ENCODE data around the gene ZNF346.

The ZNF346 gene

DNA sequence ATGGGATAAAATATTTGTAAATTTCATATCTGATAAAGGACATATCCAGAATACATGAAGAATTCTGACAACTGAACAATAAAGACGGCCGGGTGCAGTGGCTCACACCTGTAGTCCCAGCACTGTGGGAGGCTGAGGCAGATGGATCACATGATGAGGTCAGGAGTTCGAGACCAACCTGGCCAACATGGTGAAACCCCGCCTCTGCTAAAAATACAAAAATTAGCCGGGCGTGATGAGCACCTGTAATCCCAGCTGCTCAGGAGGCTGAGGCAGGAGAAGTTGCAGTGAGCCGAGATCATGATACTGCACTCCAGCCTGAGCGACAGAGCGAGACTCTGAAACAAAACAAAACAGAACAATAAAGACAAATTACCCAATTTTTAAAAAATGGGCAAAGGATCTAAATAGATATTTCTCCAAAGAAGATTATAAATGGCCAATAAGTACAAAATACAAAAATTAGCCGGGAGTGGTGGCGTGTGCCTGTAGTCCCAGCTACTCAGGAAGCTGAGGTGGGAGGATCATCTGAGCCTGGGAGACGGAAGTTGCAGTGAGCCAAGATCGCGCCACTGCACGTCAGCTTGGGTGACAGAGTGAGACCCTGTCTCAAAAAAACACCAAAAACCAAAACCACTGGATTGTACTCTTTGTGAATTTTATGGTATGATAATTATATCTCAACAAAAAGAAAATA, 101.4 kb downstream of the ZNF346 start:
- no peak for DNase-seq

GRCh38 chr5:177124486-177124991, 102.0 kb downstream of the ZNF346 start:
- DNase-seq: no peak

- DNase-seq: no peak
Observed at GRCh38 chr5:177126771-177127170, 104.3 kb downstream of the ZNF346 start.

DNA sequence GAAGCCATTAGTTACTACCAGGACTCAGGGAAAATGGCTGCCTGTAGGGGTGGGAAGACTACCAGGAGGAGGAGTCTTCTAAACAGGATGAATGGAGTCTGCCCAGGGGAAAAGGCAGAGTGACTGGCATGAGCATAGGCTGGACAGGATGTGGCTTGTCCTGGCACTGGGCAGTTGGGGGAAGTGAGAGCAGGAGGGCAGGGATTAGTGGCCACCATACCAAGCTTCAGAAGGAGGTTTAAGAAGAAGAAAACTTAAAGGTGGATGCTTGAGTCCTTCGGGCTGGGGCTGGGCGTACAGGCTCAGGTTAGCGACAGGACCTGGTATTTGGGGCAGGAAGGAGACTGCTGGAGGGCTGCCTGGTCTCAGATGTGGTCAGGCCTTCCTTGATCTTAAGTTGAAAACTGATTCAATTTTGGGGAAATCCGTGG, 106.1 kb downstream of the ZNF346 start:
- DNase-seq: no peak

DNA sequence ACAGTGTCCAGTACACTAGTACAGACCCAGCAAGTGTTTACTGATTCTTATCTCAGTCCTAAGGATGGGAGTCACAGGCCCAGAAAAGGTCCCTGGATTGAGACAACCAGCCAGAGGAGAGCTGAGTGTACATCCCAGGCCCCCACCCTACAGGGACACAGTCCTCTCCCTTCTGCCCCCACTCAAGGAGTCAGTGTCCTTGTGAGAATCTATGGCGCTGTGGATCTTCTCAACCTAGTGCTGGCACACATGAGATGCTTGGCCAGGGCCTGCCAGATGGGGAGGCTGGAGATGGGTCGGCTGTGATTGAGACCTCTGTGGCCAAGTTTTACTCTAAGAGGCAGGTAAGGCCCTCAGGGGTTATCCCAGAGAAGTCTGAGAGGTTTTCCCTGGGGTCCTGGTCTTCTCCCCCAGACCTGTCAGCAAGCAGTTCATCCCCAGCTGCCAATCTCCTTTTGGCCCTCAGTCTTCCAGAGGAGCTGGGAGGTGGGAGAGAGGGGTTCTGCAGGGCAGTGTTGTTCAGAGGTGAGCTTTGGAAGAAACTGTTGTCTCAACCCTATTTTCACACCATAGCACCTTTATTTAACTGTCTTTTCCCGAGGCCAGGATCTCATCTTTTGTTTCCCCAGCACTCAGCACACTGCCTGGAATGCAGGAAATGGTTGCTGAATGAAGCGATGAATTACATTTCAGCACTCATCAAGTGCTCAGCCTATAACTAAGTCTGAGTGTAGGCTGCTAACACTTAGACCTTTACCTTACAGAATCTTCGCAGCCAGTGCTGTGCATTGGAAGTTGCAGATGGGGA, 107.9 kb downstream of the ZNF346 start:
- DNase-seq: no peak

All from inflammatory macrophage treated with lipopolysaccharide for 1 hour (primary cell).